Hair follicular keratinocyte (primary cell): Measurements from ENCODE around the gene CARD6. TPM values are rescaled to one million over a fixed set of nuclear protein-coding genes. Genes with fewer than 3 reads are reported as not detected.

Source experiments
- total RNA-seq: library from RNA; depleted of rRNA; stranded (reverse); fragments of >200 nt; gene quantifications from 2 replicates; pipeline ENCODE4 v1.2.3, GENCODE V29; 2015

CARD6 gene, protein sequence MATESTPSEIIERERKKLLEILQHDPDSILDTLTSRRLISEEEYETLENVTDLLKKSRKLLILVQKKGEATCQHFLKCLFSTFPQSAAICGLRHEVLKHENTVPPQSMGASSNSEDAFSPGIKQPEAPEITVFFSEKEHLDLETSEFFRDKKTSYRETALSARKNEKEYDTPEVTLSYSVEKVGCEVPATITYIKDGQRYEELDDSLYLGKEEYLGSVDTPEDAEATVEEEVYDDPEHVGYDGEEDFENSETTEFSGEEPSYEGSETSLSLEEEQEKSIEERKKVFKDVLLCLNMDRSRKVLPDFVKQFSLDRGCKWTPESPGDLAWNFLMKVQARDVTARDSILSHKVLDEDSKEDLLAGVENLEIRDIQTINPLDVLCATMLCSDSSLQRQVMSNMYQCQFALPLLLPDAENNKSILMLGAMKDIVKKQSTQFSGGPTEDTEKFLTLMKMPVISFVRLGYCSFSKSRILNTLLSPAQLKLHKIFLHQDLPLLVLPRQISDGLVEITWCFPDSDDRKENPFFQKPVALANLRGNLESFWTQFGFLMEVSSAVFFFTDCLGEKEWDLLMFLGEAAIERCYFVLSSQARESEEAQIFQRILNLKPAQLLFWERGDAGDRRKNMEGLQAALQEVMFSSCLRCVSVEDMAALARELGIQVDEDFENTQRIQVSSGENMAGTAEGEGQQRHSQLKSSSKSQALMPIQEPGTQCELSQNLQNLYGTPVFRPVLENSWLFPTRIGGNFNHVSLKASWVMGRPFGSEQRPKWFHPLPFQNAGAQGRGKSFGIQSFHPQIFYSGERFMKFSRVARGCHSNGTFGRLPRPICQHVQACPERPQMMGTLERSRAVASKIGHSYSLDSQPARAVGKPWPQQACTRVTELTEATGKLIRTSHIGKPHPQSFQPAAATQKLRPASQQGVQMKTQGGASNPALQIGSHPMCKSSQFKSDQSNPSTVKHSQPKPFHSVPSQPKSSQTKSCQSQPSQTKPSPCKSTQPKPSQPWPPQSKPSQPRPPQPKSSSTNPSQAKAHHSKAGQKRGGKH
- 2.7 and 5.3 TPM in 2 replicates for total RNA-seq

DNA sequence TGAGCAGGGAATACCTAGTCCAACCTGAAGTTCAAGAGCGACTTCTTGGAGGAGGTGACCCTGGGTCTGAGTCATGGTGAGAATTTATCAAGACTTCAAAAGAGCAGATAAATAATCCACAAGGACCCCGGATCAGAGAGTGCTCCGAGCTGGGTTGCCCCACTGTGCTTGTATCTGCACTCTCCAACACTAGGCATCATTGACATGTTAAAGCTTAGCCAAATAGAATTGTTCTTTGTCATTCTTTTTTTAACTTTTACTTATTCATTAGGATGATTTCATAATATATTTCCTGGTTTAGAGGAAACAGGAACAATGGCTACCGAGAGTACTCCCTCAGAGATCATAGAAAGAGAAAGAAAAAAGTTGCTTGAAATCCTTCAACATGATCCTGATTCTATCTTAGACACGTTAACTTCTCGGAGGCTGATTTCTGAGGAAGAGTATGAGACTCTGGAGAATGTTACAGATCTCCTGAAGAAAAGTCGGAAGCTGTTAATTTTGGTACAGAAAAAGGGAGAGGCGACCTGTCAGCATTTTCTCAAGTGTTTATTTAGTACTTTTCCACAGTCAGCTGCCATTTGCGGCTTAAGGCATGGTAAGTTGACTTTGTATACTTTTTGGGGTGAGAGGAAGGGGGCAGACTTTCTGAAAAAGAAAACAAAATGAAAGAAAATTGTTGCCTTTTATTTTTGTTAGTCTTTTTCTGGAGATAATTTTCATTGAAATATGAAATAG, at the start of gene CARD6:
Gene CARD6 (plus strand): TSS at position 300 of the 738 bp plus-strand sequence. CDS start 16 bp downstream, at position 316.

DNA sequence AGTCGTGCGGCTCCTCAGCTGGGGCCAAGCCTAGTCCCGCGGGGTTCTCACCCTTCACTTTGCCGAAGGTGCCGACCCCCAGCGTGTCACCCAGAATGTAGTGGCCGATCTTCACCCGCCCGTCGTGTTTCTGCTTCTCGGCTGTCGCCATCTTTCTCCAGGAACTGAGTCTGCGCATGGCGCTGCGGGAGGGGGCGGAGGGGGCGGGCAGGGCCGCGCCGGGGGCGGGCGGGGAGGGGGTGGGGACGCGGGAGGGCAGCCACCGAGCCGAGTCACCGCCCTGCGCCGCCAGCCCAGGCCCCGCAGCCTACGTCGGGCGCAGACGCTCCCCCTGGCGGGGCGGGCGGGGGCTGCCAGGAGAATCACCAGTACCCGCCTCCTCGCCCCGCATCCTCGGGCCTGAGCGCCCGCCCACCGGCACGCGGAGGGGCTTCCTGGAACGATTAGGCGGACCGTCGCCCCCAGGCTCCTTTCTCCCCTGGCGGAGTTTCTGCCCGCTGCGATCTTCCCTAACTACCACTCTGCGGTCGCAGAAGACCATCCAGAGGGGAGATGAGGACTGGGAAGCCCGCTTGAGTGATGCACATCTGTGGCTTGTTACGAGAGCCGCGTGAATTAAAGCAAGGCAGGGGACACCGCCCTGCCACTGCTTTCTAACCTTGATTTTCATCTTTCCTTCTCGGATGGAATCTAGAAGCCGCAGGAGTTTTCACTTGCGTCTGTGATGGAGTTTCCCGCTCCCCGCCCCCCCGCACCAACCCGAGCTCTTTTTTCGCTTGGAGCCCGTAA, 43.0 kb upstream of the CARD6 start, which contains the start of gene PRKAA1:
Gene PRKAA1 (minus strand): TSS at position 363 of the 789 bp plus-strand sequence. CDS start 185 bp downstream, at position 178.

DNA sequence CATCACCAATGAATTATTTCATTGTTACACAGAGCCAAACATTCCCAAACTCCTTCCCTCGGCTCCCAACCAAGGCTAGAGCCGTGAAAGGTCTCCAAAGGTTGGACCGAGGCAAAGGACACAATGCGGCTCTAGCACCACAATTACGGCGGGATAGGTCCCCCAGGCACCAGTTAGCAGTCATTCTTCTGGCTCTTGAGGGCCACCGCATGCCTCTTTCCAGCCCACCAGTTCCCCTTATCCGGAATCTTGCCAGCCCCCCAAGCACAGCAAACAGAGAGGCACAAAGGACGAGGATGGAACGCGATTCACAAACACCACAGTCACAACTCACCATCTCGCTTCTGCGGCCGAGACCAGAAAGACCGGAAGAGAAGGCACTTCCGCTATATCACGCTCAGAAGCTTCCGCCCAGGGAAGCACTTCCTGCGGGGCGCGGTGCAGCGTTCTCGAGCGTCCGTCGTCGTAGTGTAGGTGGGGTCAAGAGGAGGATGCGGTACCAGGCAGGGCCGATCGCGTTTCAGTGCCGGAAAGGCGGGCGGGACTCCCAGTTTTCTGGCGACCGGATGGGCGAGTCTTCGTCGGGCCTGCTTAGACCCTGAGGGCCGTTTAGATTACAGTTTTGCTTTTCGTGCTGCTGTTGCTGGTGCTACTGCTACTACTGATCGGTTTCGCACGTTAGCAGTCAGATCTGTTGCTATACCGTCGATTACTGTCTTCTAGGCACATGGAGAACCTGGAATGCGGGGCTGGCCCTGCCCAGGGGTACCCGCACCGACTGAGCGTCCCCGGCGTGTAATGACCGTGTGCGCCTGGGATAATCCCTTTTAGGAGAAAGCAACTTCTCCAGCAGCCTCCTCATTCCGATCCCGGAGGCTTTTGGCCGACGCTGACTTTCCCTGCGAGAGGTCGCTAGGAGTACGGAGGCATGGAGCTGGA, 6.0 kb upstream of the CARD6 start, which contains the start of gene RPL37:
Gene RPL37 (minus strand): TSS at position 374 of the 939 bp plus-strand sequence. CDS start 37 bp downstream, at position 337.

DNA sequence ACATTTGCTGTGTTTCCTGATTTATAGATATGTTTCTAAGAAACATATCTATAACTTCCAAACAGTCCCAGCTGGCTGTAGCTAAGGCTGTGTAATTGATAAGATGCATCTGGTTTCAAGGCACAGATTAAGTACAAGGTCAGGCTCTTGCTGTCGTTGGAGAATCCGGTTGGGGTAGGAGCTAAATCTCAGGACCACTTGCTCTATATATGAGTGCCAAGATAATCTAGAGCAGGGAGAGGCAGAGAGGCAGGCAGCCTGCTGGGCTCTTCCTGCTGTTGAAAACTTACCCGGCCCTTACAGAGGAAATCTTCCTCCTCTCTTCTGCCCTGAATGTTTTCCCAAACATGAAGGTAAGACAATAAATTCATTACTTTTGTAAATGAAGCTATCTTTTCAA, 68.1 kb downstream of the CARD6 start, which contains the start of gene C7:
Gene C7 (plus strand): TSS at position 234 of the 400 bp plus-strand sequence. CDS start 114 bp downstream, at position 348.

Other genes with a start within 250 kb of the CARD6 start
- 14.1 and 16.3 TPM in 2 replicates for gene PTGER4, start 161.5 kb upstream of the CARD6 start, total RNA-seq
- gene TTC33, start 85.4 kb upstream of the CARD6 start, total RNA-seq, result 4.4 and 6.3 TPM in 2 replicates
- 36.8 and 44.7 TPM in 2 replicates for gene PRKAA1, start 43.0 kb upstream of the CARD6 start, total RNA-seq
- gene RPL37, start 6.1 kb upstream of the CARD6 start, total RNA-seq, result 86.8 and 169 TPM in 2 replicates
- gene C7, start 68.1 kb downstream of the CARD6 start, total RNA-seq, result 1.6 TPM in 1 of 2 replicates, not detected in the other
- gene MROH2B, start 230.0 kb downstream of the CARD6 start, total RNA-seq, result not detected in 2 replicates